ENCODE data around the gene DENND2D.

Gene DENND2D

DNA sequence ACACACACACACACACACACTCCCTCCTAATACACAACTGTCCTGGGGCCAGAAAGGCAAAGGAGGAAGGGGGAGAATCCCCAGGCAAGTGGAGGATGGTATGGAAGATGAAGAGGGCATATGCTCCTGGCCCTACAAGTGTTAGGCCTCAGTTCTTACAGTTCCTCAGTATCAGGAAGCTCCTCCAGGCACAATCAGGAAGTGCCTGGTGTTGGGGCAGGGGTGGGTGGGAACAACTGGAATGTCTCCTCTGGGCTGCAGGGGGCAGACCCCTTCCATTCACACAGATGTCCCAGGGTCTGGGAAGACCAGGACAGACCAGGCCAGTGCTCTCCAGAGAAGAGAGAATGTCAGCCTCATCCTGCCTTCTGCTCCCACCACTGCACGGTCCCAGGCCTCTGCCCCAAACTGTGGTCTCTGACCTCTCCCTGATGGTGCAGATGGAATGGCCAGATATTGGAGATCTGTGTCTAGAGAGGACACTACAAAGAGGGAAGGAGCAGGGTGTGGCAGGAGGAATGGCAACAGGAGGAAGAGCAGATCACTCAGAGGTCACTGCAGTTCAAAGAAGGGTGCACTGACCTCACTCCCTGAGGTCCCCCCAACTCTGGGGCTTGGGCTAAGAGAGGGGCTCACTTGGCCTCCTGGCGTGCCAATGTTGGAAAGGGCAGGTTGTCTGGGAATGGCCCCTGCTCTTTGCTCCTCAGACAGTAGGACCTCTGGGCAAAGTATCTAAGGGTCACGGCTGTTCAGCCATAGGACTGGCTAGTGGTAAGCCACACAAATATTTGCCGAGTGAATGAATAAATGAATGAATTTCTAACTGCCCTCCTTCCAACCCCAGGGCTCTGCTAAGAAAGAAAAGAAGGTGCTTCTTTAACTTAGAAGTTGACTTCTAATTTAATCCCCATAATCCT, 2.5 kb upstream of the DENND2D start:
- DNase-seq, result no peak

DNA sequence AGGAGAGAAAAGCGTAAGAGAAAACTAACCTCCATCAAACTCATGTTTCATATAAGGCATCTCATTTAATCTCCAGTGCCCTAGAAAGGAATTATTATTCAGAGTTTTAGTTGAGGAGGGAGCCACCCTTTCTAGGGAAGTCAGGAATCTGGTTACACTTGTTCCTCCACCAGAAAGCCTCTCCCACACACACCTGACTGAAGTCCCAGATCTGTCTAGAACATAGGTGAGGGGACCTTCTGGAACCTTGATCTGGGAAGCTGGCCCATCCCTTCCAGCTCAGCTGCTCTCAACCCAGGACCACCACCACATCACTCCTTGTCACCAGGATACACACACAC, 1.9 kb upstream of the DENND2D start:
- DNase-seq, result no peak

DNA sequence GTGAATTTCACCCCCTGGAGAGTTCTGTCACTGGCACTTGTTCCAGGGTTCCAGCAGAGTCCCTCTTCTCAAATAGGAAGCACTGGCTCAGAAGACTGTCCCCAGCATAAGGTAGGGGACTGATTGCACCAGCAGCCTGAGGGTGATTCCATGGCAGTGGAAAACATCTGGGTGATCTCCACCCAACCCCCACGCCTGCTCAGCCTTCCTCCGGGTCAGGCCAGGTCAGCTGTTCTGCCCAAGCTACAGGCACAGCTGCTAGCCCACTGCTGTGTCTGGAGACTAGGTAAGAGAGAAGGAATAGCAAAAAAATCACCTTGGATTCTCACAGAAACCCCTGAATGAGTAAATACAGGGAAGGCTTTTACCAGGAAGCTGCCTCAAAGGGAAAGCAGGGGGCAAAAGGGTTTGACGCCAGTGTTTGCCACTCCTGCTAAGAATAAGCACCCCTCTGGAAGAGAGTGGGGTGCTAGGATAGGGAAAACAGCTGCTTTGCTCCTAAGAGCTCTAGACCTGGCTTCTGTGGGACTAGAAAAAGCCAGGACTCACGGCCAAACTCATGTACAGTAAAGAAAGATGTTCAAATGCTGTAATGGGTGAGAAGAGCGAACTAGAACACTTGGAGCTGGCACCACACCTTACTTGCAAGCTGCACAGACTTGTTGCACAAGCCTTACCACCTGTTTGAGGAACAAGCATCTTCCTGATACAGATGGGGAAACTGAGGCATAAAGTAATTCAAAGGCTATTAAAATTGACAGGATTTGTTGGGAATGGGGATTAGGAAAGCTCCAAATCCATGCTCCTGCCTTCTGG, 1.0 kb upstream of the DENND2D start:
- DNase-seq, result no peak

DNA sequence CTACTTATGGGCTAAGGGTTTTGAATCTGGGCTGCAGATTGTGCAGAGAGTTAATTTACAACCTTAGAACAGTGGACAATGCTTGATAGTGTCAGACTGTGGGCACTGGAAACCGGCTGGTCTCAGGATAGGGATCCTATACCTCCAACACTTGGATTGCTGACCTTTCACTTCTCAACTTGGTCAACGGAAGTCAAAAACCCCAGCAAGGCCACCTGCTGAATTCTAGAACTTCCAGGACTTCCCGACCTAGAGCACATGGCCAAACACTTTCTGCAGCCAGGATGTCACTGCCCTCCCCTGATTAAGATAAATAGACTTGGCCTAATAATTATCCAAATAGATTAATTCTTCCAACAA, 336 bp upstream of the DENND2D start:
- no peak for DNase-seq

DNA sequence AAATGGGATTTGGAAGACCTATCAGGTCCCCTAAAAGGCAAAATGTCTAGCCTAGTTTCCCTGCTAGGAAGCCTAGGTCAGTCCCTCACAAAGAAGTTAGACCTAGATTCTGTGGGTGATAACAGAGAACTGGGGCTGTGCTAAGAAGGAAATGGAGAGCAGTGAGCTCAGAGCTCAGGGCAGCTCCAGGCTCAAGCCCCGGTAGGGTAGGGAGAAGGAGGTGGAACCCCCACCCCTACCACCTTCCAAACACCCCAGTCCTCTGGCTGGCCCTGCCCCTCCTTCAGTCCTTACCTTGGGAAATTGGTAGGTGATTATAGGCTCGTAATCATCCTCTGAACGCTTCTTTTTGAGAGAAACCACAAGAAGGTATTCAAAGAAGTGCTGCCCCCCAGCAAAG, 1.1 kb downstream of the DENND2D start:
- no peak for DNase-seq

GRCh38 chr1:111198836-111199235, 1.6 kb downstream of the DENND2D start:
- no peak for DNase-seq

GRCh38 chr1:111197598-111198284, 2.7 kb downstream of the DENND2D start:
- DNase-seq, result no peak

GRCh38 chr1:111196213-111196612, 4.2 kb downstream of the DENND2D start:
- no peak for DNase-seq

DNA sequence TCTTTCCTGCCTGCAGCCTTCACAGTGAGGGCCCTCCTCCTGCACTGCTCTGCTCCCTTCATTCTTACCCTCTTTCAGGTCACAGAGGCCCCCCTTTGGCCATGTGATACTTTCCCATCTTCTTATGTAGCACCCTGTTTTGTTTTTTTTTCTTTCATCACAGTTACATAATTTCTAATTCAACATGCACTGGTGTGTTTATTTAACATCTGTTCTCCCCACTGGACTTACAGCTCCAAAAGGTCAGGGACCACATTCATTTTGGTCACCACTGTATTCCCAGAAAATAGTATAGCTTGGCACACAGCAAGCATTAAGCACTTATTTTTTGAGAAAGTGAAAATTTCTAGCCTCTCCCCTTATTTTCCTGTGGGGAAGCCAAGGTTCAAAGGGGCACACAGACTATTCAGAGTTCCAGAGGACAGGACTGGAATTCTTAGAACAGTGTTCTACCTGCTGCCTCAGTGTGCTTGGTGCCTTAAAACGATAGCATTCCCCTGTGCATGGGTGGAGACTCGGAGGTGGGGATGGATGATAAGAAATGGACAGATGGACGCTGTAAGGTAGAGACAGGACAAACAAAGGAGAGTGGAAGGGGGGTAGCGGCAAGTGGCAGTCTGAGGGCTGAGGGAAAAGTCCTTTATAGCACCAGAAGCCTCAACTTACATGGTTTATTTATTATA, 5.3 kb downstream of the DENND2D start:
- DNase-seq, result no peak

- DNase-seq, result no peak
These were observed 6.5 kb downstream of the DENND2D start for GRCh38 chr1:111193712-111194480.

DNA sequence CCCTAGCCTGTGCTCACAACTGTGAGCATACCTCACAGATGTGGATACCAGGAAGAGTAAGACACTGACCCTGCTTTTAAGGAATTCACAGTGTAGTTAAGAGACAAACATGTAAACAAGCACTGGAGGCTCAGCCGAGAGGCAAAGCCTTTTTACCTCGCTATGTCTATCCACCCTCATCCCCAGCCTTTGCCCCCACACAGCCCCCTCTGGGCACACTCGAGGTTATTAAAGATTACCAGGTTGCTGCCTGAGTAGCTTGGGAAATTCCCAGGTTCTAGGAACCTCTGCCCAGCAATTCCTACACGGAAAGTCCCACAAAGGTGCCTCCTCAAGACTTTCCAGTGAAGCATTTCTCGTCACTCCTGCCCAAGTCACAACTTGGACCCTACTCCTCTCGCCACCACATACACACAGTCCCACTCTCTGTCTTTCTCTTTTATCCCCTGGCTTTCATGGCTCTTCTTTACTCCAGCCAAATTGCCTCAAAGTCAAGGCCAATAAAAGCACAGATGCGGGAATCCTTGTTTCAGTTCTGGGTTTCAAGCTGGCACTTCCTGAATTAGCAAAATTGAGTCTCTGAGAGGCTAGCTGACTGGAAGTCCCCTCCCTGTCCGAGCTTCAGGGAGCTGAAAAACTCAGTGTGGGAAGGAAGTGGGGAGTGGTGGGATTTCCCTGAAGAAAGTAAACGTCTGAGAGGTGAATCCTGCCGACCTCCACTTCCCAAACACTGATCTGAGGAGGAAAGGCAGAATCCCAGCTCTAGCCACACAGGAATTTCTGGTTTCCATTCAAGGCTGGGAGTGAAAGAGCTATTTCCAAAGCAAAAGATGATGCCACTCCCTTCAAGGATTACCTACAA, 7.6 kb downstream of the DENND2D start:
- DNase-seq, result no peak

GRCh38 chr1:111192074-111192473, 8.4 kb downstream of the DENND2D start:
- DNase-seq, result no peak

- DNase-seq, result no peak
These were observed 8.9 kb downstream of the DENND2D start for GRCh38 chr1:111191496-111191895.

- no peak for DNase-seq
These were observed 9.5 kb downstream of the DENND2D start for GRCh38 chr1:111190931-111191451.

DNA sequence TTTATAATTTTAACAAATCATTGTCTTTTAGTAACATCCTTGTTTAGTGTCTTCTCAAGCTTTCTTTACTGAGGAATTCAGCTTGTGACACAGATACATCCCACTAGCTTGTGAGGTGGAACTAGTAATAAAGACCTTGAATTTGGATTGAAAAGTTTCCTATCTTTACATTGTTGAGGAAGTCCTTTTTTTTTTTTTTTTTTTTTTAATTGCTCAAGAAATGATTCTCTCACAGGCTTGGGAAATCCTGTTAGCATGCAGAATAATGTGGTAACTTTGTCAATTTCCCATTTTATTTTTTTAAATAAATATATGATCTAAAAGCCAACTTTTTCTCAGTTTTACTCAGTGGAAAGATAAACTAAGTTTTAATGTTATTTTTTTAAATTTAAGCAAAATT, 15.8 kb downstream of the DENND2D start:
- DNase-seq, result no peak

GRCh38 chr1:111183308-111184069, 17.0 kb downstream of the DENND2D start:
- DNase-seq, result no peak

GRCh38 chr1:111182052-111182451, 18.4 kb downstream of the DENND2D start:
- DNase-seq, result no peak

DNA sequence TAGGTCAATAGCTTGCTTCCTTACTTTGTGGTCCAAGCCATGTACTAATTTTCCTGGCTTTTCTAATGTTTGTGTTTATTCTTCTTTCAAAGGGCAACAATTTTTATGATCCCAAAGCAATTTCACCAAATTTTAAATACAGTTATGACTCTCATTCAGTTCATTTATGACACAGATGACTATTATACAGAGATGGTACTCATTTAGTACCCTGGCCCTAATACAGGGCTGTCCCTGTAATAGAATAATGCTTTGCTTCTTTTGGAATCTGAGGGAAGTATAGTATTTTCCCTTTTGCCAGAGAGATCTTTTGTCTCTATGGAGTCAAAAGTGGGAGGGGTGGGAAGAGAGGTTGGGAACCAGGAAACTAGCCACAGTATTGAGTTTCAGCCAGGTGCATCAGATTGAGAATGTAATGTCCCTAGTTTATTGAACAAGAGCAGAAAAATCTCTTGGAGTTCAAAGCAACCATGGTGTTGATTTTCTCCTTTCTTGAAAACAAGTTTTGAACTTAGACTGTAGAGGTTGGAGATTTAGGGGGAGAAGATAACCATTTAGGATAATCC, 20.4 kb downstream of the DENND2D start:
- DNase-seq, result no peak

DNA sequence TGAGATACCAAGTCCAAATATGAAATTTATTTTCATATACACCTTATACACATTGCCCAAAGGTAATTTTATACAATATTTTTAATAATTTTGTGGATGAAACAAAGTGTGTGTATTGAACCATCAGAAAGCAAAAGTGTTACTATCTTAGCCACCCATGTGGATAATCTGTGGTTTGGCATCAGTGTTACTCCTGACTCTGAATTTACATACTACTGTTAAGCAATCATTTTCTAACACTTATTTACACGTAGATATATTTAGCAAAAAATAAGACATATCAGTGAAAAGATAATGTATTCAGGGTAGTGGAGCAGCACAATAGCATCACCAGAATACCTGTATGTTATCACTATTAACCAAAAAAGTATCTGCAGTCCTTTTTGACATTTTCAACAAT, 23.8 kb downstream of the DENND2D start:
- DNase-seq, result no peak

GRCh38 chr1:111175349-111175748, 25.1 kb downstream of the DENND2D start:
- DNase-seq, result no peak
